H1 (cell line): ENCODE measurements around the gene SSRP1.

Source experiments
- CHD2 ChIP-seq: IDR thresholded peaks from 2 replicates; pipeline ENCODE4 v1.6.1; 2012; ENCODE audit warnings: low read length, improper control_type of control experiment
- ZNF274 ChIP-seq: IDR thresholded peaks from 2 replicates; pipeline ENCODE4 v1.7.0; 2012; ENCODE audit warnings: low read length, borderline replicate concordance; ENCODE audit errors: extremely low read depth
- TF ChIP-seq, protein P1 (sequence below), 3 experiments: IDR thresholded peaks; 1 replicate in 2 of 3; 2 replicates in 1 of 3; pipeline versions ENCODE4 v1.5.1 to v1.6.1; 2011; ENCODE audit warnings: low read length in 3 of 3, mild to moderate bottlenecking in 3 of 3, inconsistent platforms in 2 of 3, low read depth in 1 of 3, moderate library complexity in 1 of 3; ENCODE audit not compliant: insufficient read depth in 1 of 3; ENCODE audit errors: control extremely low read depth in 1 of 3

GRCh38 chr11:57353852-57354251 lies 18.2 kb upstream of the SSRP1 start:
- no peak for TF ChIP-seq CHD2
- TF ChIP-seq, protein P1, sequence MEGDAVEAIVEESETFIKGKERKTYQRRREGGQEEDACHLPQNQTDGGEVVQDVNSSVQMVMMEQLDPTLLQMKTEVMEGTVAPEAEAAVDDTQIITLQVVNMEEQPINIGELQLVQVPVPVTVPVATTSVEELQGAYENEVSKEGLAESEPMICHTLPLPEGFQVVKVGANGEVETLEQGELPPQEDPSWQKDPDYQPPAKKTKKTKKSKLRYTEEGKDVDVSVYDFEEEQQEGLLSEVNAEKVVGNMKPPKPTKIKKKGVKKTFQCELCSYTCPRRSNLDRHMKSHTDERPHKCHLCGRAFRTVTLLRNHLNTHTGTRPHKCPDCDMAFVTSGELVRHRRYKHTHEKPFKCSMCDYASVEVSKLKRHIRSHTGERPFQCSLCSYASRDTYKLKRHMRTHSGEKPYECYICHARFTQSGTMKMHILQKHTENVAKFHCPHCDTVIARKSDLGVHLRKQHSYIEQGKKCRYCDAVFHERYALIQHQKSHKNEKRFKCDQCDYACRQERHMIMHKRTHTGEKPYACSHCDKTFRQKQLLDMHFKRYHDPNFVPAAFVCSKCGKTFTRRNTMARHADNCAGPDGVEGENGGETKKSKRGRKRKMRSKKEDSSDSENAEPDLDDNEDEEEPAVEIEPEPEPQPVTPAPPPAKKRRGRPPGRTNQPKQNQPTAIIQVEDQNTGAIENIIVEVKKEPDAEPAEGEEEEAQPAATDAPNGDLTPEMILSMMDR (IDR thresholded peaks at IDR 0.05; ENCODE audit: control extremely low read depth in 1 of 3, insufficient read depth in 1 of 3, low read depth in 1 of 3, low read length in 3 of 3): no peak
- no peak for TF ChIP-seq ZNF274
